GM12892 (cell line): ENCODE measurements around the gene USP37.

Source experiments
- POLR2A ChIP-seq: IDR thresholded peaks from 2 replicates; pipeline ENCODE4 v1.6.1; 2011; ENCODE audit warnings: low read depth, low read length, control low read depth
- POLR2AphosphoS5 ChIP-seq: IDR thresholded peaks from 2 replicates; pipeline ENCODE4 v1.6.1; 2011; ENCODE audit warnings: low read depth, low read length, control low read depth

- no peak for TF ChIP-seq POLR2AphosphoS5
- TF ChIP-seq POLR2A: no peak
Measured at GRCh38 chr2:218529990-218530389, 38.2 kb downstream of the USP37 start.
